PFSK-1 (cell line): Measurements from ENCODE around the gene GATA2.

ENCODE experiments used
- POLR2AphosphoS5 ChIP-seq: IDR thresholded peaks from 2 replicates; pipeline ENCODE4 v1.6.1; 2012; ENCODE audit warnings: low read depth, mild to moderate bottlenecking, control low read depth, low read length, moderate library complexity
- SIN3A ChIP-seq: IDR thresholded peaks from 2 replicates; pipeline ENCODE4 v1.6.1; 2012; ENCODE audit warnings: mild to moderate bottlenecking, low read length, moderate library complexity, borderline replicate concordance; ENCODE audit not compliant: insufficient read depth
- TF ChIP-seq, protein P1 (sequence below), 2 experiments: IDR thresholded peaks; 2 replicates each; pipeline versions ENCODE4 v1.6.1 to v1.8.0; 2011 to 2012; ENCODE audit warnings: low read depth in 2 of 2, low read length in 2 of 2, control low read depth in 1 of 2, inconsistent platforms in 1 of 2, mild to moderate bottlenecking in 1 of 2, moderate library complexity in 1 of 2; ENCODE audit not compliant: insufficient read depth in 1 of 2

DNA sequence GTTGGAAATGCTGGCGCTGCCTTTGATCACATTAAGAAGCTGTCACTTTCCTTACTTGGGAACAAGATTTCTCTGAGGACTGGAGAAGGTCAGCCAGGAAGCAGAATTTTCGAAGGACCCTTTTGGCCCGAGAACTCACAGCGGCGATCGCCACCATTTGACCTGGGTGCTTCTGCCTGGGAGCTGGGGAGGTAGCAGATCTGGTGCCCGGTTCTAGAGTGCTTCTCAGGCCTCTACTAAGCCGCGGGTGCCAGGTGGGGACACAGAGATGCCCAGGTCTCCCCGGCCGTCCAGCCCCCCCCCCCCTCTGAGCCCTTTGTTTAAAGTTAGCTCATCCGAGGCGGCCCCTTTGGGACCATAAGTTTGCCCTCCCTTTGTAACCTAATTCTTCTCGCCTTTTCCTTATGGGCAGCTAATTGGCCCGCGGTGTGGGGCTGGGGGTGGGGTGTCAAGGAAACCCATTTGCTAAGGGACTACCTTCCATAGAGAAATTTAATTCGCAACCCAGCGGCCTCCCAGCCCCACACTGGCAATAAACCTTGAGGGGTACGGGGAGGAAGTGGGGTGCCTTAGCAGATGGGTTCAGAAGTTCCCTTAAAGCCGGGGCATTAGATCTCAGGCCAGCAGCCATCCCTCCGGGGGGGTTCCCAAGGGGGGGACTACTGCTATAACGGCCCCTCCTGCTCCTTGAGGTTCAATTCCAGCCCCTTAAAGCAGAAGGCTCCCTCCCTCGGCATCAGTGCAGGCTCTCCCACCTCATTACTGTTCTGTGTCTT lies 1.9 kb downstream of the GATA2 start:
- TF ChIP-seq, protein P1, sequence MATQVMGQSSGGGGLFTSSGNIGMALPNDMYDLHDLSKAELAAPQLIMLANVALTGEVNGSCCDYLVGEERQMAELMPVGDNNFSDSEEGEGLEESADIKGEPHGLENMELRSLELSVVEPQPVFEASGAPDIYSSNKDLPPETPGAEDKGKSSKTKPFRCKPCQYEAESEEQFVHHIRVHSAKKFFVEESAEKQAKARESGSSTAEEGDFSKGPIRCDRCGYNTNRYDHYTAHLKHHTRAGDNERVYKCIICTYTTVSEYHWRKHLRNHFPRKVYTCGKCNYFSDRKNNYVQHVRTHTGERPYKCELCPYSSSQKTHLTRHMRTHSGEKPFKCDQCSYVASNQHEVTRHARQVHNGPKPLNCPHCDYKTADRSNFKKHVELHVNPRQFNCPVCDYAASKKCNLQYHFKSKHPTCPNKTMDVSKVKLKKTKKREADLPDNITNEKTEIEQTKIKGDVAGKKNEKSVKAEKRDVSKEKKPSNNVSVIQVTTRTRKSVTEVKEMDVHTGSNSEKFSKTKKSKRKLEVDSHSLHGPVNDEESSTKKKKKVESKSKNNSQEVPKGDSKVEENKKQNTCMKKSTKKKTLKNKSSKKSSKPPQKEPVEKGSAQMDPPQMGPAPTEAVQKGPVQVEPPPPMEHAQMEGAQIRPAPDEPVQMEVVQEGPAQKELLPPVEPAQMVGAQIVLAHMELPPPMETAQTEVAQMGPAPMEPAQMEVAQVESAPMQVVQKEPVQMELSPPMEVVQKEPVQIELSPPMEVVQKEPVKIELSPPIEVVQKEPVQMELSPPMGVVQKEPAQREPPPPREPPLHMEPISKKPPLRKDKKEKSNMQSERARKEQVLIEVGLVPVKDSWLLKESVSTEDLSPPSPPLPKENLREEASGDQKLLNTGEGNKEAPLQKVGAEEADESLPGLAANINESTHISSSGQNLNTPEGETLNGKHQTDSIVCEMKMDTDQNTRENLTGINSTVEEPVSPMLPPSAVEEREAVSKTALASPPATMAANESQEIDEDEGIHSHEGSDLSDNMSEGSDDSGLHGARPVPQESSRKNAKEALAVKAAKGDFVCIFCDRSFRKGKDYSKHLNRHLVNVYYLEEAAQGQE (IDR thresholded peaks at IDR 0.05; ENCODE audit: insufficient read depth in 1 of 2, low read depth in 2 of 2, low read length in 2 of 2), result no peak
- TF ChIP-seq POLR2AphosphoS5, result no peak
- TF ChIP-seq SIN3A, result no peak
